Activated CD4-positive, alpha-beta memory T cell treated with anti-CD3 and anti-CD28 coated beads, Interleukin-2, amount 10 ng/mL, durations not matched to agents 7 days and 5 days (primary cell): Measurements from ENCODE around the gene SPATA6. TPM values are rescaled to one million over a fixed set of nuclear protein-coding genes. Genes with fewer than 3 reads are reported as not detected.
"Not testable (repeated sequence)": the region's sequence is repeated elsewhere in the genome, so short reads cannot be mapped to it uniquely, and the experiment has no call there.

Experiments
- CTCF ChIA-PET: fragments of 350-600 bp; sonication (Branson Sonifier 250); formaldehyde crosslinking; loops from one replicate; lab custom pipeline; 2021; ENCODE audit warnings: antibody characterized with exemption, inconsistent platforms; lab: Charles Lee
- POLR2A ChIA-PET: fragments of 350-600 bp; sonication (Branson Sonifier 250); formaldehyde crosslinking; loops from one replicate; lab custom pipeline; 2021; ENCODE audit warnings: antibody characterized with exemption; lab: Charles Lee
- DNase-seq: peaks from one replicate; pipeline ENCODE4 v3.0.0-alpha.2; 2020
- H3K27ac Mint-ChIP-seq: one replicate; pipeline ENCODE4 v1.8.0; 2021; ENCODE audit warnings: mild to moderate bottlenecking, mixed read lengths
- H3K27me3 Mint-ChIP-seq: one replicate; pipeline ENCODE4 v1.8.0; 2021; ENCODE audit warnings: mixed read lengths
- H3K36me3 Mint-ChIP-seq: one replicate; pipeline ENCODE4 v1.8.0; 2021; ENCODE audit warnings: low read depth, mixed read lengths
- H3K4me1 Mint-ChIP-seq: one replicate; pipeline ENCODE4 v1.8.0; 2021; ENCODE audit warnings: mixed read lengths
- H3K4me3 Mint-ChIP-seq: one replicate; pipeline ENCODE4 v1.8.0; 2021; ENCODE audit warnings: mild to moderate bottlenecking, mixed read lengths
- H3K9me3 Mint-ChIP-seq: one replicate; pipeline ENCODE4 v1.8.0; 2021; ENCODE audit warnings: mixed read lengths
- total RNA-seq, 2 experiments: library from RNA; stranded (reverse); gene quantifications; one replicate each; pipeline ENCODE4 v1.2.3, GENCODE V29; 2021

SPATA6 gene
- total RNA-seq, 2 experiments from 2014 or later = 0.40 to 0.55 TPM

- Mint-ChIP-seq H3K4me3 (no peak overlapping the region), H3K27ac (no peak overlapping the region), H3K9me3 (no peaks in the 10 kb centered on the region), H3K4me1 (no peaks in the 10 kb centered on the region), H3K36me3 (no peaks in the 10 kb centered on the region), H3K27me3 (no peaks in the 10 kb centered on the region)
- ChIA-PET POLR2A (no interaction called here), CTCF (interaction anchor here (1.0 kb wide), 1 partner anchor 9 kb away, joined by 4 read pairs; no protein-coding TSS in a partner anchor)
- DNase-seq = no peak
Measured at GRCh38 chr1:48488721-48489120, 16.7 kb upstream of the SPATA6 start.

GRCh38 chr1:48480504-48480903 lies 8.5 kb upstream of the SPATA6 start:
- Mint-ChIP-seq H3K4me3 (no peak overlapping the region), H3K27me3 (no peaks in the 10 kb centered on the region), H3K4me1 (no peaks in the 10 kb centered on the region), H3K36me3 (no peaks in the 10 kb centered on the region), H3K27ac (no peak overlapping the region), H3K9me3 (no peaks in the 10 kb centered on the region)
- ChIA-PET POLR2A (no interaction called here), CTCF (interaction anchor here (1.1 kb wide), 1 partner anchor 8 kb away, joined by 3 read pairs; no protein-coding TSS in a partner anchor)
- no peak for DNase-seq

- H3K4me3 Mint-ChIP-seq, H3K36me3 Mint-ChIP-seq, H3K4me1 Mint-ChIP-seq, POLR2A ChIA-PET, DNase-seq, H3K27ac Mint-ChIP-seq, H3K27me3 Mint-ChIP-seq, CTCF ChIA-PET, H3K9me3 Mint-ChIP-seq: not testable (repeated sequence)
Measured at GRCh38 chr1:48480023-48480422, 8.0 kb upstream of the SPATA6 start.

- Mint-ChIP-seq H3K36me3 (no peaks in the 10 kb centered on the region), H3K27ac (peak overlapping the region; percentile 26), H3K4me1 (peaks cover 15% of the 10 kb centered on the region), H3K9me3 (no peaks in the 10 kb centered on the region), H3K27me3 (peaks cover 23% of the 10 kb centered on the region), H3K4me3 (peak overlapping the region; percentile 60)
- ChIA-PET CTCF (interaction anchor here (0.5 to 2.5 kb wide), 2 partner anchors 8 to 25 kb away, joined by 3 to 21 read pairs; no protein-coding TSS in a partner anchor), POLR2A (no interaction called here)
- DNase-seq = no peak
Measured at GRCh38 chr1:48472638-48473037, 634 bp upstream of the SPATA6 start.

GRCh38 chr1:48470950-48471690 lies 884 bp downstream of the SPATA6 start:
- ChIA-PET CTCF (interaction anchor here (2.5 kb wide), 1 partner anchor 27 kb away, joined by 21 read pairs; no protein-coding TSS in a partner anchor), POLR2A (no interaction called here)
- peaks cover 15% of the 10 kb centered on the region for H3K4me1 Mint-ChIP-seq
- H3K27me3 Mint-ChIP-seq = peaks cover 23% of the 10 kb centered on the region
- H3K4me3 Mint-ChIP-seq = peak overlapping the region; percentile 73
- no peak for DNase-seq
- no peaks in the 10 kb centered on the region for H3K9me3 Mint-ChIP-seq
- peak overlapping the region; percentile 12 for H3K27ac Mint-ChIP-seq
- H3K36me3 Mint-ChIP-seq = no peaks in the 10 kb centered on the region

- H3K9me3 Mint-ChIP-seq = no peaks in the 10 kb centered on the region
- no peak overlapping the region for H3K27ac Mint-ChIP-seq
- peaks cover 23% of the 10 kb centered on the region for H3K27me3 Mint-ChIP-seq
- ChIA-PET POLR2A (no interaction called here), CTCF (no interaction called here)
- peak overlapping the region; percentile 73 for H3K4me3 Mint-ChIP-seq
- H3K4me1 Mint-ChIP-seq = peaks cover 15% of the 10 kb centered on the region
- DNase-seq = no peak
- H3K36me3 Mint-ChIP-seq = no peaks in the 10 kb centered on the region
Measured at GRCh38 chr1:48470481-48470855, 1.5 kb downstream of the SPATA6 start.

- H3K9me3 Mint-ChIP-seq = no peaks in the 10 kb centered on the region
- H3K27me3 Mint-ChIP-seq = peaks cover 23% of the 10 kb centered on the region
- DNase-seq = no peak
- no peak overlapping the region for H3K4me3 Mint-ChIP-seq
- H3K27ac Mint-ChIP-seq = no peak overlapping the region
- ChIA-PET POLR2A (no interaction called here), CTCF (no interaction called here)
- no peaks in the 10 kb centered on the region for H3K36me3 Mint-ChIP-seq
- peaks cover 15% of the 10 kb centered on the region for H3K4me1 Mint-ChIP-seq
Measured at GRCh38 chr1:48469616-48470480, 2.2 kb downstream of the SPATA6 start.

GRCh38 chr1:48466594-48466993 lies 5.4 kb downstream of the SPATA6 start:
- Mint-ChIP-seq H3K36me3 (no peaks in the 10 kb centered on the region), H3K4me3 (no peak overlapping the region), H3K27ac (no peak overlapping the region), H3K4me1 (peaks cover 7% of the 10 kb centered on the region), H3K9me3 (no peaks in the 10 kb centered on the region), H3K27me3 (peaks cover 22% of the 10 kb centered on the region)
- ChIA-PET CTCF (no interaction called here), POLR2A (no interaction called here)
- no peak for DNase-seq

GRCh38 chr1:48462716-48463302 lies 9.2 kb downstream of the SPATA6 start:
- Mint-ChIP-seq H3K4me3 (no peak overlapping the region), H3K9me3 (no peaks in the 10 kb centered on the region), H3K27me3 (no peaks in the 10 kb centered on the region), H3K4me1 (no peaks in the 10 kb centered on the region), H3K27ac (no peak overlapping the region), H3K36me3 (no peaks in the 10 kb centered on the region)
- CTCF ChIA-PET = no interaction called here
- no peak for DNase-seq
- POLR2A ChIA-PET = no interaction called here

- H3K4me1 Mint-ChIP-seq = no peaks in the 10 kb centered on the region
- H3K4me3 Mint-ChIP-seq = no peak overlapping the region
- H3K36me3 Mint-ChIP-seq = no peaks in the 10 kb centered on the region
- ChIA-PET CTCF (no interaction called here), POLR2A (interaction anchor here (0.6 kb wide), 1 partner anchor 34 kb away, joined by 3 read pairs; no protein-coding TSS in a partner anchor)
- DNase-seq = no peak
- H3K9me3 Mint-ChIP-seq = no peaks in the 10 kb centered on the region
- peaks cover 1% of the 10 kb centered on the region for H3K27me3 Mint-ChIP-seq
- no peak overlapping the region for H3K27ac Mint-ChIP-seq
Measured at GRCh38 chr1:48450505-48450904, 21.5 kb downstream of the SPATA6 start.

- DNase-seq = no peak
- H3K36me3 Mint-ChIP-seq = no peaks in the 10 kb centered on the region
- no peaks in the 10 kb centered on the region for H3K4me1 Mint-ChIP-seq
- POLR2A ChIA-PET = no interaction called here
- CTCF ChIA-PET = interaction anchor here (1.9 kb wide), 1 partner anchor 49 kb away, joined by 6 read pairs; no protein-coding TSS in a partner anchor
- H3K9me3 Mint-ChIP-seq = peaks cover 4% of the 10 kb centered on the region
- no peak overlapping the region for H3K27ac Mint-ChIP-seq
- no peak overlapping the region for H3K4me3 Mint-ChIP-seq
- peaks cover 1% of the 10 kb centered on the region for H3K27me3 Mint-ChIP-seq
Measured at GRCh38 chr1:48448932-48449331, 23.1 kb downstream of the SPATA6 start.

- CTCF ChIA-PET, H3K36me3 Mint-ChIP-seq, DNase-seq, H3K27ac Mint-ChIP-seq, POLR2A ChIA-PET, H3K4me3 Mint-ChIP-seq, H3K27me3 Mint-ChIP-seq, H3K4me1 Mint-ChIP-seq: not testable (repeated sequence)
- H3K9me3 Mint-ChIP-seq = peaks cover 15% of the 10 kb centered on the region
Measured at GRCh38 chr1:48444186-48444585, 27.8 kb downstream of the SPATA6 start.
